GF-D8 (cell line): Measurements from ENCODE around the gene CHSY1.

Experiments
- DNase-seq: peaks from one replicate; lab custom pipeline; 2025; lab: John Stamatoyannopoulos, UW

Gene CHSY1

DNA sequence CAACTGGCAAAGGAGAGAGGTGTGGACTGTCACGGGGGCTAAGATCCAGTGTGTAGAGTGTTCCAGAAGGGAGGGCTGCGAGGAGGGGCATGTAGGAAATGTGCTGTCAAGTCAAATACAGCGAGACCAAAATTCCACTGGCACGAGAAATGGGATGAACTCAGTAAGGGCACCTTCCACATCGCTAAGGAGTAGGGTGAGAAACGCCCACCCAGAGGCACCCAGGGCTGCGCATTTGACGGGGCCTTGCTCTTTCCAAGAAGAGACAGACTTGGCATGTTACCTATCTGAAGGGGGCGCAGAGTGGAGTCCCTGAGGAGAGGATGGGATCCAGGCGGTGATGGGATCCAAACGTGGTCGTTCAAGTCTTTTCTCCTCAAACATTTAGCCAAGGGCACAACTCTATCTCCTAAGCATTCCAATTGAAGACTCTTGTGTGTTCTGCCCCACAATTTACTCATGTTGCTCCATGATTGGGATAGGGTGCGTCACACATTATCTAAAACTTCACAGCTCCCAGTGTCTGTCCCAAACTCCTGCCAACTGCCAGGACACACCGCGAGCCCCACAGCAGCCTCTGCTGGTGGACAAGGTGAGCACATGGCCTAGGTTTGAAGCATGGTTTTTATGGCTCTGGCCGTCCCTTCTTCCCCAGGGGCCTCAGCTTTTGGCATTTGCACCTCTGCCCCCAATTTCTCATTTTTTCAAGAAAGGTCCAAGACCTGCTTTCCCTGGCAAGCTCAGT, 17.8 kb upstream of the CHSY1 start:
- no peak for DNase-seq

- DNase-seq = no peak
Observed at GRCh38 chr15:101267320-101268104, 15.7 kb upstream of the CHSY1 start.

- DNase-seq = no peak
Observed at GRCh38 chr15:101266787-101267186, 14.9 kb upstream of the CHSY1 start.

GRCh38 chr15:101266034-101266433, 14.2 kb upstream of the CHSY1 start:
- no peak for DNase-seq

DNA sequence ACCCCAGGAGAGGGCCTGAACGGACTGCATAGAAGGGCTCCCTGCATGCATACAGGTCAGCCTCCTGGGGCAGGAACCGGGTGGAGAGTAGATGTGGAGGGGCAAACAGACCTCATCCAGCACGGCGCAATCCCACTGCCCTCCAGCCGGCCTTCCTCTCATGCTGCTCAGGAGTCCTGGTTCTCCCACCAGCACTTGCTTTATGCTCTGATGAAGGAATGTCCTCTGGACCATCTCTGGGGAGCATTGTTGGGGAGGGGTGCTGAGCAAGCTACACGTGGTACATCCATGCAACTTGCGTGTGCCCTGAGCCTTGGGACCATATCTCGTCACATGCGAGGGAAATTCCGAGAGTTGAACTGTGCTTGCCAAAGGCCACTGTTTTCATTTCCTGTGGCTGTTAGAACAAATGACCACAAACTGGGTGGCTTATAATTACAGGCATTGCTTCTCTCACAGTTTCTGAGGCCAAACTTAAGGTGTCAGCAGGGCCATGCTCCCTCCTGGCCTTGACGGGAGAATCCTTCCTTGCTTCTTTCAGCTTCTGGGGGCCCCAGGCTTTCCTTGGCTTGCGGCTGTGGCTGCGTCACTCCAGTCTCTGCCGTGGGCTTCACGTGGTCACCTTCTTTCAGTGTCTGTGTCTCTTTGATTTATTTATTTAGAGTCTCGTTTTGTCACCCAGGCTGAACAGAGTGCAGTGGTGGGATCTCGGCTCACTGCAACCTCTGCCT, 13.2 kb upstream of the CHSY1 start:
- DNase-seq = no peak

DNA sequence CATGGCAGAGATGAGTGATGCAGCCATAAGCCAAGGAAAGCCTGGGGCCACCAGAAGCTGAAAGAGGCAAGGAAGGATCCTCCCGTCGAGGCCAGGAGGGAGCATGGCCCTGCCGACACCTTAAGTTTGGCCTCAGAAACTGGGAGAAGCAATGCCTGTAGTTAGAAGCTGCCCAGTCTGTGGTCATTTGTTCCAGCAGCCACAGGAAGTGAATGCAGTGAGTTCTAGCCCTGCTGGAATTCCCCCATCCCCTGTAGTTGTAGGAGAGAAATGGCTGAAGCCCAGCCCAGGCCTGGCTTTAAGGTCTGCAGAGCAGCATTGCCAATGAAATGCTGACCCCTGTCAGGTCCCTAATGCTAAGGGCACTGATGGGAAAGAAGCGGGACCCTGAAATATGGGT, 12.2 kb upstream of the CHSY1 start:
- DNase-seq = no peak

GRCh38 chr15:101262551-101262950, 10.7 kb upstream of the CHSY1 start:
- DNase-seq = no peak

DNA sequence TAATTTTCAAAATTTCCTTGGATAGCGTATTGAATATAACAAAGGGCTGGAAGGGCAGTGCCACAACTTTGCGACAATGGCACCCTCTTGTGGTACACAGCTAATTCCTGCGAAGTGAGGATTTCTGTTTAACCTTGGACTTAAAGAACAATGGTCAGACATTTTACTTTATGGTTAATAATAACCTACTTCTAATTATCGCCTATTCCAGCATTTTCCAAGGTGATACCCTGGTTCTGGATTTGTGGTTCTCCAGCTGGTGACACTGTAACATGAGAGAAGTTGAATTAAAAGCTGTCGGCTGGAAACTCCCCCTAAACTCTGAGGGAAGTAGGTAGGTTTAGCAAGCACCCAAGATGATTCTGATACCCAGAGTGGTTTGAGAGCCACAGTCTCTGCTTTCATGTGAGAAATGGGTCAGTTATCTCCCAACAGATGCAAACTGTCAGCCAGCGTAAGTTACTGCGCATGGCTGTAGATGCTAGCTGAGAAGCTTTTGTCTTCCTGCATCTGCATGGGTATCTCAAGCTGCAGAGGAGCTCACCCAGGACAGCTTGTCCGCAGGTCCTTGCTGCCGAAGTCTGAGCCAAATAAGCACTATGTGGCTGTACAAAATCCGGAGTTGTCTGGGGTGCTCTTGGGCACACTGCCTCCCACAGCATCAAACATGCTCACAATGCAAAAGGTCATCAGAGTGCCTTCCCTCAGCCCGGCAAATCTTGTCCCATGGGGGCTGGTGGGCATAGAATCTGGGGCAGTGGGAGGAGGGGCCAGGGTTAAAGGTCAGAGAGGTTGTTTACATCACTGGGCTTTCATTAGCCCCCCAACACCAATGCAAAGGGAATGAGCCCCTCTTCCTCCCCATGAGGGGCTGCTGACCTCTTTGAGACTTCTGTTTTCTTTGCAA, 6.6 kb upstream of the CHSY1 start:
- peak; percentile 21 for DNase-seq

GRCh38 chr15:101256757-101257156, 4.9 kb upstream of the CHSY1 start:
- DNase-seq = no peak

- peak; percentile 34 for DNase-seq
Observed at GRCh38 chr15:101255615-101256241, 3.9 kb upstream of the CHSY1 start.

GRCh38 chr15:101255051-101255395, 3.2 kb upstream of the CHSY1 start:
- DNase-seq = no peak

- no peak for DNase-seq
Observed at GRCh38 chr15:101254157-101255050, 2.6 kb upstream of the CHSY1 start.

DNA sequence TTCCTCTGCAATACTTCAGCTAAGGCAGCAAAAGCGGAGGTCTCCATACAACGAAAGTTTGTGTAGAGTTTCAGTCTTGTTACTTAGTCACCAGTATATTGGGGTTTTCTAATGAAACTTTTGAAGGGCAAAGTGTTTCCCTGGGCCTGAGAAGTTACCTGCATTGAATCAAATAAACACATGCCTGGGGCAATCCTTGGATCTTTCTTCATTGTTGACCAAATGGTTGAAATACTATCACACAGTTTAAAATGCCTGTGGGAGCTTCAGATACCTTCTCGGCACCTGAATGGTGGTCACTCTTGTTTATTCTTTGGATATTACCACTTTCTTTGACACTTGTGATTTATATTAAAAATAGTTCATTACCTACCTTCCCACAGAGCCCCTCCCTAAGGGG, 988 bp upstream of the CHSY1 start:
- no peak for DNase-seq

- DNase-seq = no peak
Observed at GRCh38 chr15:101250873-101251829, 697 bp downstream of the CHSY1 start.

DNA sequence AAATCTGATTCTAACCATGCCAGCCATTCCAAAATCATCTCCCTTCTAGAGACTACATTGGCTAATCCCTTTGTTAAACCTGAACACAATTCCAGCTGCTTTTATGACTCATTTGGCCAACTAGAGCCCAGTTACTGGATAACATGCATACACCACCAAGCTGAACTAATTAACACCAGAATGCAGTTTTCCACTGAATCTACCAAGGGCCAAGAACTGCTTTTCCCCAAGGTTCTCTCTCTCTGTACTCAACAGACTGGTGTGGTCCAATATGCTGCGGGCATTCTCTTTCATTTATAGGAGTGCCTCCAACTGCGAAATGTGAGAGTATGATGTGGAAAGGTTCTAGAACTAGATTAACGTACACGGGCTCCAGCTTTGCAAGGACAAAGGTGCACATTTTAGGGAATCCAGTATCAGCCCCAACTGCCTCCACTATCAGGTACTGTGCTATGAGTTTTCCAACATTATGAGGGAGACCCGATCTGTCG, 1.5 kb downstream of the CHSY1 start:
- no peak for DNase-seq

DNA sequence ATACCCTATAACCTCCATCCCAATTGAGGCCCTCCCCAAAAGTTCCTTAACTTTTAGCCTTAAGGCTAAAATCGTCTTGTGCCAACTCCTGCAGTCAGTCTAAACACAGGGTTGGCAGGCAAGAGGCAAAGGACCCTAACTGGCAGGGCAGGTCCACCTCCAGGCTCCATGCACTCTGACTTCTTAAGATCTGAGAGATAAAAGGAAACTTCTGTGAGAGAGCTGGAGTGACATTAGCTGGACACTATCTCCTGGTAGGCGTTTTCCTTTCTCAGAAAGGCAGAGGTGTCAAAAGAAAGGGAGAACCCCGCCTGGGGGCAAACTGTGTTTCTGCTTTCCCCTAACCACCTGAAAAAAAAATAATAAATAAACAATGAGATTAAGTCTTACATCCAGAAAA, 3.6 kb downstream of the CHSY1 start:
- DNase-seq = no peak

DNA sequence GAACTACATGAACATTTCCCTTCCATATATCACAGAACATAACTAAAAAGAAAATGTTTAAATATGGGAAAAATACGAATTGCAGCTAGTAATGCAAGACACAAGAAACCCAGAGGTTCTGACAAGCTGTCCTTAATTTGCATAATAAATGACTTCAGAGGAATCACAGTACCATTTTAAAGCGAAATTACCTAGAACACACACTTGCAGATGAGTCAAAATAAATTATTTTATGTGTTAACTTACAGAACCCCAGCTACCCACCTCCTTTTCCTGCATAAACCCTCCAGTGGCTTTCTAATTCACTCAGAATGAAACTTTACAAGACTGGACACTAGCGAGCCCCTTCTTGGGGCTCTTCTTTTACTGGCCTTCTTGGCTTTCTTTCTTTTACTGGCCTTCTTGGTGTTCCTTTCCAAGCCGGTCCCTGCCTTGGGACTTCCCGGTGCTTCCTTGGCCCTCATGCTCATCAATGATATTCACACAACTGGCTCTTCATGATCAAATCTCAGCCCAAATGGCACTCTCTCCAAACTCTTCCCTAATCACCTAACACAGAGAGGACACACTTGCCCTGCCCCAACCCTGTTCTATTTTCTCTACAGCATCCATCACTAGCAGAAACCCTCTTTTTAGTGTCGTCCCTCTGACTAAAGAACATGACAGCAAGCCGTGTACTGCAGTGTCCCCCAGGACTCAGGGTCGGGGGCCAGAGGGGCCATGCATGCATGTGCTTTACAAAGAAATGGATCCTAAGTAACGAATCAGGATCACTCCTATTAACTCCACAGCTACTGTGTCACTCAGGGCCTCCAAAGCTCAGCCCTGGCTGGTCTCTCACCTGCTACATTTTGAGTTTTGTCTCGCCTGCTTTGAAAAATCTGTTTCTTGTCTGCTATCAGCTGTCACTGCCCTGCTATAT, 4.8 kb downstream of the CHSY1 start:
- DNase-seq = no peak

DNA sequence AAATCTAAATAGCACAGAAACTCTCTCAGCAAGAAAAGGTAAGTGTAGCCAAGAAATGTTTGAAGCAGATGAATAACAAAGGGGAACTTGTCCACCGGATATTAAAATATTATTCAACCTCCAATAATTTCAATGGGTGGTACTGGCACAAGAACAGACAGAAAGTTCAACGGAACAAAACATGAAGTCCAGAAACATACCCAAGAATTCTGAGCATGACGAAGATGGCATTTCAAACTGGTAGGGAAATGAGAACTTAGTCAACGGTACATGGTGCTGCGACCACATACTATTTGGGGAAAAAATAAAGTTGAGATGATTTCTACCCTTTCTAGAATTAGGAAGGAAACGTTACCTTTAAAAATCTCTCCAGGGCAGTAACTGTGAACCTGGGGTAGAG, 5.5 kb downstream of the CHSY1 start:
- DNase-seq = no peak
